ENCODE measurements around the gene CIART.

The CIART gene

DNA sequence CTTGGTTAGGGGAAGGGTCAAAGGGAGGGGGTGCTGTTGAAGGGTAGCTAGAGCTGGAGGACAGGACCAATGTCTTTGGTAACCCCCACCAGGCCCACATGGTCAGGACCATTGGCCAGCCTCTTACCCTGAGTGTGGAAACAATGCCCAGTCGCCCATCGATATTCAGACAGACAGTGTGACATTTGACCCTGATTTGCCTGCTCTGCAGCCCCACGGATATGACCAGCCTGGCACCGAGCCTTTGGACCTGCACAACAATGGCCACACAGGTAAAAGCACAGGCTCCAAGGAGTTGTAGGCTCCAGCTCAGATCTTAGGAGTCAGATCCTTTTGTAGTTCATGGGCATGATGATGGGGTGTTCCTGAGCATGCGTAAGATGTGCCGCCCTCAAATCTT, 21.0 kb upstream of the CIART start:
- in situ Hi-C loops (cut with HindIII; ENCODE audit: low sequenced_read_pairs), result no loop called here

DNA sequence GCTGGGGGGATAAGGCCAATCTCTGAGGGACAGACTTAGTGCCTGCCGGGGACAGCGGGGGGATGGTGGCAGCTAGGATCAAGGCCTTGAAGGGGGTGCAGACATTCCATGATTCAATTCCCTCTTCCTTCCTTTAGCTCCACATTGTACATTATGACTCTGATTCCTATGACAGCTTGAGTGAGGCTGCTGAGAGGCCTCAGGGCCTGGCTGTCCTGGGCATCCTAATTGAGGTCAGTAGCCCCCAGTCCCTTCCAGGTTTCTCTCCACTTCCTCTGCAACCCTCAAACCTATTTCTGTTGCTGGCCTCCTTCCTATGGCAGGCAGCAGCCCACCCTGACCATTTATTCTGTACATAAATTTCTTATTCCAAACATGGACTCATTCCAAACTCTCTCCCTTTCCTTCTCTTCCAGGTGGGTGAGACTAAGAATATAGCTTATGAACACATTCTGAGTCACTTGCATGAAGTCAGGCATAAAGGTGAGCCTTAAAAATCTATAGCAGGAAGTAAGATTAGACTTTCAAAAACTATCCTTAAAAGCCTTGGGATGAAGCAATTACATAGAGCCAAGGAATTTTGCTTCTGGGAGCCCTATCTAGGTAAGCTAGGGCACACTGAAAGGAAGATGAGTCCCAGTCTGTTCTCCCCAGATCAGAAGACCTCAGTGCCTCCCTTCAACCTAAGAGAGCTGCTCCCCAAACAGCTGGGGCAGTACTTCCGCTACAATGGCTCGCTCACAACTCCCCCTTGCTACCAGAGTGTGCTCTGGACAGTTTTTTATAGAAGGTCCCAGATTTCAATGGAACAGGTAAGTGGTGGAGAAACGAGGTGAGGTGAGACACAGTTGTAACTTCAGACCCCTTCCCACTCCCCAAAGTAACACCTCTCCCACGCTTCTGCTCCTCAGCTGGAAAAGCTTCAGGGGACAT, 19.7 kb upstream of the CIART start:
- in situ Hi-C loops (cut with HindIII; ENCODE audit: low sequenced_read_pairs), result no loop called here

DNA sequence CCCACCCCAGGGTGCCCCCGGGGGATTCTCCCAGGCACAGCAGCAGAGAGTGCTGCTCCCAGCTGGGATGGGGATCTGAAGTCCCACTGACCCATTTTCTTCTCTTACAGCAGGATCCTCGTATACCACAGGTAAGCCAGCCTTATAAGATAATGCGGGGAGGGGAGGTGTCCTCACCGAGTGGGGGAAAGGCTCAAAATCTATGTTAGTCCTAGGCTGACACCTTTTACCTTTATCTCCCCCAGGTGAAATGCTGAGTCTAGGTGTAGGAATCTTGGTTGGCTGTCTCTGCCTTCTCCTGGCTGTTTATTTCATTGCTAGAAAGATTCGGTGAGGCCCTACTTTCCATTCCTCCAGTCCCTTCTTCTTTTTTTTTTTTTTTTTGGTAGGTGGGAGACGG, 18.8 kb upstream of the CIART start:
- in situ Hi-C loops (cut with HindIII; ENCODE audit: low sequenced_read_pairs), result no loop called here

DNA sequence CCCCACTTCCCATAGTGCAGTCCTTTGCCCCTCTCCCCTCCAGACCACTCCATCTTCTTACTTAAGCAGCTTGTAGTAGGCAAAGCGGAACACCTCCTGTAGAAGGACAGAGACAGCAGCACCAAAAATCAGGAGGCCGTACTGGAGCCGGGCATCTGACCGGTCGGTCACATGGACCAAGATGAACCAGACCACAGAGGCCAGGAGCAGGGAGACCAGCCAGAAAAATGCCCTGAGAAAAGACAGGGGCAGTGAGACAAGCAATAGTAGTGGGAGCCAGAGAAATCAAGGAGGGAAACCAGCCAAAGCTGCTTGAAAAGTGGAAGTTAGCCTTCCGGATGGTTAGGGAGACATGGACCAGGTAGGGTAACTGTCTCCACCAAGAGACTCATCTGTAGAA, 14.5 kb upstream of the CIART start:
- in situ Hi-C loops (cut with HindIII; ENCODE audit: low sequenced_read_pairs), result no loop called here

DNA sequence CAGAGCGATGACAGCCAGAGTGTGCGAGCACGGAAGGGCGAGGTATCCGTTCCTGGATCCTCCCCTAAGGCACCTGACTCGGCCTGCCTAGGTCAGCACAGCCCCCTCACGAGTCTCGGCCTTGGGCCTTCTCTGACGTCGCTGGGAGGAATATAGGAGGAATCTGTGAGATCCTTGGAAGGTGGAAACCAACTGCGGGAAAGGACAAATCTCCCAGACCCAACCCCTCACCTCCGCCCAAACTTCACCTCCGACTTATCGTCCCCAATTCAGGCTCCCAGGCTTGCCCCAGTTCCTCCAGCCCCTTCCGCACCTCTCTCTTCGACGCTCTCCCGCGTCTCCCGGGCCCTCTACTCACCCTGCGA, 14.0 kb upstream of the CIART start:
- in situ Hi-C loops (cut with HindIII; ENCODE audit: low sequenced_read_pairs), result no loop called here

DNA sequence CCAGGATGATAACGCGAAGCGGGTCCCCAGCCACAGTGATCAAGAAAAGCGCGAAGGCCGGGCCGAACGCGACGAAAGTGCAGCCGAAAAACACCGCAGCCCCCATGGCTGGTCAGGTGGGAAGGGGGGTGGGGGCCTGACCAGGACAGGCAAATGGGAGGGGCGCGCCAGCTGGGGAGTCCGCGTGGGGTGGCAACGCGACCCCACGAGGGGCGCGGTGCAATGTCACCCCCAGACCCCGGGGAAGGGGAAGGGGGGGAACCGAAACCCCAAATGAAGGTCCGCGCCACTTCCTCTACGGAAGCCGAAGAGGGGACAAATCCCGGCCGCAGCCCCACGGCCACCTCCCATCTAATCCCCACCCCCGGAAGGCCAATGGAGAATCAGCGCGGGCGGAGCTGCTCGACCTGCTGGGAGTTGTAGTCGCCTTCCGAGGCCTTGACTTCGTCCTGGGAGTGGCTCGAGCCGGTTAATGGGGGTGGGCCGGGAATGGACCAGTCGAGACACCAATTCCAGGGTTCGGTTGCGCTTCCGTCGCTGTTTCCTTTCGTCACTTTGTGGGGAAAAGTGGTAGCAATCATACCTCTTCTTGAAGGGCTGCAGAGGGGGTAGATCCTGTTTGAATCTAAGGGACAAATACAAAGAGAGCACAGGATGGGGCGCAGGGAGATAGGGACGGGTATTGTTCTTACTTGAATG, 13.5 kb upstream of the CIART start, which contains the start of gene APH1A:
TSS of gene APH1A (minus strand) at position 312 of the 699 bp plus-strand sequence. CDS start at position 106, 206 bp downstream.
- in situ Hi-C loops (cut with HindIII; ENCODE audit: low sequenced_read_pairs), result no loop called here

DNA sequence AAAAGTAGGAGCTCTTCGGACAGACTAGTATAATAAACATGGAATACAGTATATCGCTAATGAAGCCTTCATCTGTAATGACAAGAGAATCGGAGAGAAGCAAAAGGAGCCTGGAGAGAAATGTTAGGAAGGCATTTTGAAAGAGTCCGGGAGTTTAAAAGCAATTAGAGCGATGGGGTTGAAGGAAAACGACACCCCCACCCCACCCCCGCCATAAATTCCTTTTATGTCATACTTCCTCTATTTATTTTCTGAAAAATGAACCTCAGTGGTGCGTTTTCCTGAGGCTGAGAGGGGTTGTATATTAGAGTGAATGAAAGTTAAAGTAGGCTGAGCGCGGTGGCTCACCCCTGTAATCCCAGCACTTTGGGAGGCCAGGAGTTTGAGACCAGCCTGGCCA, 12.9 kb upstream of the CIART start:
- in situ Hi-C loops (cut with HindIII; ENCODE audit: low sequenced_read_pairs), result no loop called here

DNA sequence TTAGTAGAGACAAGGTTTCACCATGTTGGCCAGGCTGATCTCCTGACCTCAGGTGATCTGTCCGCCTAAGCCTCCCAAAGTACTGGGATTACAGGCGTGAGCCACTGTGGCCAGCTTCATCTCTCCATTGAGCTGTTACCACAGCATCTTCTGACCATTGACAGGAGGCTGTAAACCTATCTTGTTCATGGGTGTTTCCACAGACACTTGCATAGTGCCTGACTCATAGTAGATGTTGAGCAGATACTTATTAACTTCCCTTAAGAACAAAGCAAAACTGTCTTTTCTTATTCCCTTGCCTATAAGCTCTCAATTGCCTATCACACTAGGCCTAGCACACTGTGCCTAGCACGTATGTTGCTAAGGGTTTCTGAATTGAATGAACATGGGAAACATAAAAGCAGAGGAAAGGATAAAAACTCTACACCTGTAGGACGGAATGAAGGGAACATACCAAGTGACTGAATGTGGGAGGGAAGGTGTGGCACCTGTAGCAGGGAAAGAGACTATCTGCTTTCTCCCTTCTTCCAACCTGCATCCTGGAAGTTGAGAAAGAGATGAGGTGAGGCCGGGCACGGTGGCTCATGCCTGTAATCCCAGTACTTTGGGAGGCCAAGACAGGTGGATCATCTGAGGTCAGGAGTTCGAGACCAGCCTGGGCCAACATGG, 10.9 kb upstream of the CIART start:
- in situ Hi-C loops (cut with HindIII; ENCODE audit: low sequenced_read_pairs), result no loop called here

DNA sequence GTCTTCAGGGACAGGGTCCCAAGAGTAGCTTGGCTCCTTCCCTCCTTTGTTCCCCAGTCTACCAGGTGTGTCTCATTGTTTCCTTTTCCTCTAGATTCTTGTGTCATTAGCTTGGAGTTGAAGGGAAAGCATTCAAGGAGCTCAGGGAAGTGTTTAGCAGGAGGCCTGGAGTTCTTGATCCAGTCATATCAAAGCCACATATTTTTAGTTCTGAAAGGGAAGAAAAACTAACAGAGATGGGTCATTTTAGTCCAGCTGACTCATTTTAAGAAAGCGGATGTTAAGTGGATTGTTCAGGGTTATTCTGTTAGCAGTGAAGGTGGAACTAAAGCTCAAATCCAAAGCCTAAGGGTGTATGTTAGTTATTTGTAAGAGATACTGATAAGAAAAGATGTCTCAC, 9.0 kb upstream of the CIART start:
- in situ Hi-C loops (cut with HindIII; ENCODE audit: low sequenced_read_pairs), result no loop called here

DNA sequence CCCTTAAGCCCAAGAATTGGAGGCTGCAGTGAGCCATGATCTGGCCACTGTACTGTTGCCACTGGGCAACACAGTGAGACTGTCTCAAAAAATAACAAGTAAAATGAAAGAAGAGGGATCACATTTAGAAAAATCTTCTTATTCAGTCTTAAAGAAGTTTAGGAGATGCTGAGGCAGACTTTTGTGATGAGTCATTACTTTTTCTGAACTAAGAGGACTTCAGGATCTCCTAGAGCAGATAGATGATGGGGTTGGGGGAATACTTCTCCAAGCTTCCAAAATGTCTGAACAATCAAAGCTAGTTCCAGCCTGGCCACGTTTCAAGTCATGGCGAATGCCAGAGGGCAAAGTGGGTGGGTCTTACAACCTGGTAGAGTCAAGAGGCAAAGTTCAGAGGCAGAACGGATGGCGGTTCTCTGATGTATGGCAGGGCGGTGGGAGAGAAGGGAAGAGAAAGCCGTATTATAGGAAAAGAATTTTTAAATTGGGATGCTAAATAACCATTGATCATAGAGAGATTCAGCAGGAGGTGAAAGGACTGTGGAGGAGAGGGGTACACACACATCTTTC, 2.1 kb upstream of the CIART start:
- in situ Hi-C loops (cut with HindIII; ENCODE audit: low sequenced_read_pairs), result no loop called here

DNA sequence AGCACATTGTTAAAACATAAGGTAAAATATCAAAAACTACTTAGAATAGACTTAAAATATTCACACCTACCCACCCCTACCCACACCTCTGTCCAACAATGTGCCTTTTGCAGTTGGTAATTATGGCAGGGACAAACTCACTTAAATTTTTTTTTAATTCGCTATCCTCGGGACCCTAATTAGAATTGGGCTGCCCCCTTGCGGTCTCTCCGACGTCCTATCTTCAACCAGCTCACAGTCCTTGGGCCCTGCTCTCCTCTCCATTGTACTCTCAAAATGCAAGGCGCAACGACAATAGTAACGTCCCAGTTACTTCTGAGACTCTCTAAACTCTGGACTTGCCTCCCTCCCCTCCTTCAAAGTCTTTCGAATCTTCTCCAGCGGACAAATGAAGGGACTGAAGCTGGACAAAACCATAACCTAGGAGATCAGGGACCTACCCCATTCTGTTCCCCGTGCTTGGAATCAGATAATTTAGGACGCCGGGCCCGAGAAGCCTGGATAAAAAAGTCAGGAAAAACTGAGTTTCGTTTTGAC, 1.1 kb upstream of the CIART start:
- in situ Hi-C loops (cut with HindIII; ENCODE audit: low sequenced_read_pairs), result no loop called here

DNA sequence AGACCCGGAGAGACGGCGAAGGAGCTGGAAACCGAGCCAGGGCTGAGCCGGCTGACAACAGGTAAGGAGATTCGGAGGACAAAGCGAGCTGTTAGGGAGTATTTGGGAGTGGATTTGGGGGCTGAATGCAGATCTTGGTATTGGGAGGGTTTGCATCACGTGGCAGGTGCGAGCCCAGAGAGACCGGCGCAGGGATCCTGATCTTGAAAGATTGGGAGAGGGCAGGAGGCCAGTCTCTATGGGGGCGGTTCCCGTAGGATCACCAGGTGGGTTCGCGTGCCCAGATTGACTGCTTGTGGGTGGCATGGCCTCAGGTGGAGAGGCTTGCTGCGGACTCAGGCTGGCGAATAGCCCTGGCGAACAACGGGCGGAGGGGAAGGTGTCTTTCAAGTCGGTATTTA, 204 bp downstream of the CIART start:
- in situ Hi-C loops (cut with HindIII; ENCODE audit: low sequenced_read_pairs), result no loop called here

DNA sequence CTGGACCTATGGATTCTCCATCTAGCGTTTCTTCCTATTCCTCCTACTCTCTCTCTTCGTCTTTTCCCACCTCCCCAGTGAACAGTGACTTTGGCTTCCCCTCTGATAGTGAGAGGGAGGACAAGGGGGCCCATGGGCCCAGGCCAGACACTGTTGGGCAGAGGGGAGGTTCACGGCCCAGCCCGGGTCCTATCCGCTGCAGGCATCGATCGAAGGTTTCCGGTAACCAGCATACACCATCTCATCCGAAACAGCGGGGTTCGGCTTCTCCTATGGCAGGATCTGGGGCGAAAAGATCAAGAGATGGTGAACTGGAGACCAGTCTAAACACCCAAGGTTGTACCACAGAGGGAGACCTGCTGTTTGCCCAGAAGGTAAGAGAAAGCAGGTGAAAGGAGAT, 906 bp downstream of the CIART start:
- in situ Hi-C loops (cut with HindIII; ENCODE audit: low sequenced_read_pairs), result no loop called here

DNA sequence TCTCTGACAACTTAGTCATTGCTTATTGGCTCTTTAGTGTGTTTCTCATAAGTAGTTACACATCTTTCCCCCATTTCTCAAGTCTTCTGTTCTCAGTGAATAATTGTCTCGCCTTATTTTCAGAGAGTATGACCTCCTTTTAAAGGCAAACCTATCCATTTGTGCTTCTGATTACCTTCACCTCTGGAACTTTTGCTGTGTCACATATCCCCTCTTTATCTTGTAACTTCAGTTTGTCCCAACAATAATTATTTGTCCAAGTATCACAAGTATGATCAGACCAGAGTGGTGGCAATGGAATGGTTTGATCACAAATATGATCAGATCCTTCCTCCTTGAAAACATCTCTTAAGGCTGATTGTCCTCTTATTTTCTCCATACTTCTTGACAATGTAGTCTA, 6.0 kb downstream of the CIART start:
- in situ Hi-C loops (cut with HindIII; ENCODE audit: low sequenced_read_pairs), result no loop called here

DNA sequence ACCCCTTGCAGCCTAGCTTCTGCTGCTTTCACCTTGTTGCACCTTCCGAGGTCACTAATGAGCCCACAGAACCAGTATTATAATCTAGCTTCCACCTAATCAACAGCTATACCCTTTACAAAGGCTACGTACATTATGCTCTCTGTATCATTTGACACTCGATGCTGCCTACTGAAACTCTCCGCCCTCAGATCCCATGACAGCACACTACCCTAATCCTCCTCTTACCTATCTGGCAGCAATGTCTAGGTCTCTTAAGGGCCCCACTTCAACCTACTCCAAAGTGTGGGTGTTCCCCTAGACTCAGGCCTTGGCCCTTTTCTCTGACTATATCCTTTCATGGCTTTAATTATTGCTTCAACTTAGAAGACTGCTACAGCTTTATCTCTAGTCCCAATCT, 6.5 kb downstream of the CIART start:
- in situ Hi-C loops (cut with HindIII; ENCODE audit: low sequenced_read_pairs), result no loop called here

DNA sequence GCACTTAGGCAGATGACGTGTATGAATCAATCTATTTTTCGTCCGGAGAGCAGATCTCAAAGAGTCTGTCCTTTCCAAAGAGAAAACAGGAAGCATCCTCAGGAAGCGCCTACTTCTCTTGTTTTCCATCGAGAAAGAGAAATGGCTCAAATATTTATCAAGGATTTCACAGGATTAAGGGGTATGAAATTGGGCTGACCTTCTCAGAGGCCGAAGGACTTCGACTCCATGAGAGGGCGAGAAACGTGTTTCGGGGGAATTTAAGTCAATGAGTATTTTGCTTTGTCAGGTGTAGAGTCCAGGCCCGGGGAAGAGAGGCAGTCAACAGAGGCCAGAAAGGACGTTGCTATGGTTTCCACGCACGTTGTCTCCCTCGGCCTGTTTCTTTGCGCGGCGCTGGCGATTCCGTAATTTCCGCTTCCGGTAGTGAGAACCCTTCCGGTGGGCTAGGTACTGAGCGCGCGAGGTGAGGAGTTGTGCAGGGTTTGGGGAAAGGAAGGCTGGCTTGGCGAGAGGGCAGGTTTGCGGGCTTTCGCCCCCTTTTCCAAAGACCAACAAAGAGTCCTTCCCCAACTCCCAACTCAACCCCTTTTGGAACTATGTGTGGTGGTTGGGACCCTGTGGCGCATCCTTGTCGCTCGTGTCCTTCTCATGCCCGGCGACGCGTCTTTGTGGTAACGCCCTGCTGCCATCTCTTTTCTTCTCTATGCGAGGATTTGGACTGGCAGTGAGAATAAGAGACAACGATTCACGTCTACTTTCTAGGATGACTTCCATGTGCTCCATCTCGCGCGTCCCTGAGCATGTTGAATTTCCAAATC, 11.3 kb downstream of the CIART start, which contains the start of gene MRPS21:
TSS of gene MRPS21 (plus strand) at position 429 of the 821 bp plus-strand sequence. CDS start 506 bp downstream, outside the sequence.
- in situ Hi-C loops (cut with HindIII; ENCODE audit: low sequenced_read_pairs), result no loop called here

DNA sequence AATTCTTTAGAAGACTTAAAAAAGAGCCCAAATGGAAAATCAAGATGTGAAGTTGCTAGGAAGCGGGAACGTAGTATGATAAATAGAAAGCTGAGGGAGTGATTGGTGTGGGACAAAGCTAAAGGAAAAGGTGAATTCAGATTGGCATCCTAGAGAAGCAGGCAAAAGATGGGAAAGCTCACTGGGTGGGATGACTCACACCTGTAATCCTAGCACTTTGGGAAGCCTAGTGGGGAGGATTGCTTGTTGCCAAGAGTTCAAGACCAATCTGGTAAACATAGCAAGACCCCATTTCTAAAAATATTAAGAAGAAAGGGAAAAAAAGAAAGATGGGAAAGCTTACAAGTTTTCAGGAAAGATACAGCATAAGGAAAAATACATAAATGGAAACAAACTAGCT, 13.1 kb downstream of the CIART start:
- in situ Hi-C loops (cut with HindIII; ENCODE audit: low sequenced_read_pairs), result no loop called here

DNA sequence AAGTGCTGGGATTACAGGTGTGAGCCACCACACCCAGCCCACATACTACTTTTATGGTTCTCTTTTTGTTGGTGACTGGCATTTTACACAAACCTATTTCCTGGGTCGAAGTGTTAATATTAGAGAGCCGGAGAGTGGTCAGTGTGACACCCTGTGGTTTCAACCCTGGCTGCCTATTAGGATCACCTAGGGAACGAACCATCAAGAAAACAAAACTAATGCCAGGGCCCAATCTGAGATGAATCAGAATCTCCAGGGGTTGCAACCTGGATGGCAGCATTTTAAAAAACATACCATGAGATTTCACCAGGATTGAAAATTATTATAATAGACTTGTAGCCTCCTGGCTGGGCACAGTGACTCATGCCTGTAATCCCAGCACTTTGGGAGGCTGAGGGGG, 17.4 kb downstream of the CIART start:
- in situ Hi-C loops (cut with HindIII; ENCODE audit: low sequenced_read_pairs), result no loop called here

DNA sequence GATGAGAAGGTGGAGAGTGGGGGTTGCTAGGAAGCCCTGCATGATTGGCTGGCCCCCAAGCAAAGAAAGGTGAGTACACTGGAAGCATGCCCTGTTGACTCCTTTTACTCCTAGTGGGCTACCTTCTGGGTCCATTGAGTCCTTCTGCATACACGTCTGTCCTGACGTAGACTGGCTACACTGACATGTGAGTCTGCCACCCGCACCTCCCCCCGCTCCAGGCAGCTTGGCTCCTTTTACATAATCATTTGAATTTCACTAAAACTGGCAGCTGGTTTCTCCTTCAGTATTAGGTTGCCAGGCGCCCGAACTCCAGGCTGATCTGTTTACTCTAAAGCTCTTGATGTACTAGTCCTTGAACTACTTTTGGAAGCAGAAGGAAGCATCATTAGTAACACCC, 20.0 kb downstream of the CIART start:
- in situ Hi-C loops (cut with HindIII; ENCODE audit: low sequenced_read_pairs), result no loop called here

DNA sequence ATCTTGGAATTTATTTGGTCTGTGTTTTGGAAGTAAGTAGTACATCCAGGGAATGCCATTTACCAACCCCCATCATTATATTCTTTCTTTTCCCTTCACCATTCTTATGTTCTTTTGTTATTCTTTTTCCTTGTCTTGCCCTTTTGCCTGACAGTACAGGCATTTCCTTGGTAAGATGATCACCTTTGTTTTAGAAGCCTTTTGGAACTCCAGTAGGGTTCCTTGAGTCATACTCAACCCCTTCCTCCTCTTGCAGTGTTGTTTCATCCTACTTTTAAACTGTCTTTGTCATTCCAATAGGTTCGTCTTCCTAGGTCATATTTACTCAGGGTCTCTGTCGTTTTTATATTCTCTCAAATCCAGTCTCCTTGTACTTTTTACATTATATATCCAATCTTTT, 20.5 kb downstream of the CIART start:
- in situ Hi-C loops (cut with HindIII; ENCODE audit: low sequenced_read_pairs), result no loop called here

Measured in DLD1 (cell line).